ACC112 (cell line): ENCODE data around the gene DLG2.

Experiments
- H2AFZ ChIP-seq: fragments of 200-600 bp; sonication (generic); one replicate; pipeline ENCODE4 v1.6.0; 2017; ENCODE audit warnings: antibody characterized with exemption, low read length; ENCODE audit not compliant: unreplicated experiment
- H3K27ac ChIP-seq: fragments of 200-600 bp; sonication (generic); 2 replicates; pipeline ENCODE4 v1.5.1; 2014; ENCODE audit warnings: low read depth, mild to moderate bottlenecking, antibody characterized with exemption, low read length, moderate library complexity
- H3K27me3 ChIP-seq: fragments of 200-600 bp; sonication (generic); 2 replicates; pipeline ENCODE4 v1.6.1; 2014; ENCODE audit warnings: mild to moderate bottlenecking, antibody characterized with exemption, low read length, moderate library complexity, mixed read lengths; ENCODE audit not compliant: insufficient read depth
- H3K36me3 ChIP-seq: fragments of 200-600 bp; sonication (generic); 2 replicates; pipeline ENCODE4 v1.6.1; 2016; ENCODE audit warnings: mild to moderate bottlenecking, antibody characterized with exemption, low read length, moderate library complexity, mixed read lengths; ENCODE audit not compliant: insufficient read depth
- H3K4me1 ChIP-seq: fragments of 200-600 bp; sonication (generic); one replicate; pipeline ENCODE4 v1.6.1; 2016; ENCODE audit warnings: low read length, mixed read lengths; ENCODE audit not compliant: insufficient read depth, unreplicated experiment, control insufficient read depth
- H3K4me3 ChIP-seq: fragments of 200-600 bp; sonication (generic); 2 replicates; pipeline ENCODE4 v1.5.1; 2014; ENCODE audit warnings: mild to moderate bottlenecking, low read depth, low read length
- H3K79me2 ChIP-seq: fragments of 200-600 bp; sonication (generic); one replicate; pipeline ENCODE4 v1.6.0; 2016; ENCODE audit warnings: low read length; ENCODE audit not compliant: control insufficient read depth, unreplicated experiment, insufficient read depth

DLG2 gene

DNA sequence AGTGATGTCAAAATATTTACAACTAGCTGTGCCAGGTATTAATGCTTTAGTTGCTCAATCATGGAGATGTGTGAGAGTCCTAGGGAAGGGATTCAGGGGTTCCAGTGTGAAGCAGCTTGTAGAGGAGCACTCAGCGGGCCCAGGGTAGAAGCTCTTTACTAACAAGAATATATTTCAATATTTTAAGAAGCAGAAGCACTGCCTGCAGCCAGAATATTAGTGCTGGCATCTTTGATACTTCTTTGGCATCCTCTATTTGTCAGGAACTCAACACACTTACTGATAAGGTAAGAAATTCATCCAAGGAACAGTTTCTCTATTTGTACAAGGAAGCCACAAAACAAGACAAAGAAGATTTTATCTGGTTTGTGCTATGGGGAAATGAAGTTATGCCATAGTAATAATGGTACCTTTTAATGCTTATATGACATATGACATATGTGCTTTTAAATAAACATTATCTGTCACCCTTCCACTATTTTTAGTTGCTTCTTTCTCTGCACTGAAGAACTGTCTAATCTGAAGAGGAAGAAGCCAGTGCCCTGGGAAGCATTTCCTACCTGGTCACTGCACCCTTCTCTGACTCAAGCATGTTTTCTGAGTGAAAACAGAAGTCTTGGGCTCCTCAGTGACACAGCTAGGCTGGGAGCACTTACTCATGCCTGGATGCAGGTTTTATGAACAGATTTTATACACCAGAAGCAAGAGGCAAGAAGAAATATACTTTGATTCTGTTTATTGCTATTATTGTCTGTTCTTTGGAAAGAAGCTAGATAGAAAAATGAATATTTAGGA lies 1952.8 kb downstream of the DLG2 start:
- H3K4me1 ChIP-seq, result no peaks in the 10 kb centered on the region
- no peak overlapping the region for H2AFZ ChIP-seq
- no peaks in the 10 kb centered on the region for H3K79me2 ChIP-seq
- no peak overlapping the region for H3K27ac ChIP-seq
- H3K27me3 ChIP-seq, result peaks cover 36% of the 10 kb centered on the region
- H3K36me3 ChIP-seq, result no peaks in the 10 kb centered on the region
- H3K4me3 ChIP-seq, result no peak overlapping the region

DNA sequence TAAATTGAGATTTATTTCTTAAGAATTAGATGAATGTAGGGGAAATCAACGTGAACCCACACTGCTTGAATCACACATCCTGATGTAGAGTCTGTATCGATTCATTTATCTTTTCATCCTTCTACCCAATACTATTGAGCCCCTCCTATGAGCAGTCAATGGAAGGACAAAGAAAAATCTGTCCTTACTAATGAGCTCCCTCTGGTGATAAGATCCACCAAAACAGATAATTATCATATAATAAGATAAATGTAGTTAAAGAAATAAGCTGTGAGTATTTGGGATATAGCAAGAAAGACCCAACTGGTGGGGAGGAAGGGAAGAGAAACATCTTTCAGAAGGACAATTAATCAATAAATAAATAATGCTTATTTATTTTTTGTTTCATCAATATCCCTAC lies 1955.9 kb downstream of the DLG2 start:
- peaks cover 15% of the 10 kb centered on the region; the same call in 1 of the 2 replicates for H3K27me3 ChIP-seq
- no peak overlapping the region for H3K27ac ChIP-seq
- H2AFZ ChIP-seq, result no peak overlapping the region
- H3K36me3 ChIP-seq, result no peaks in the 10 kb centered on the region
- no peak overlapping the region for H3K4me3 ChIP-seq
- H3K79me2 ChIP-seq, result no peaks in the 10 kb centered on the region
- no peaks in the 10 kb centered on the region for H3K4me1 ChIP-seq

DNA sequence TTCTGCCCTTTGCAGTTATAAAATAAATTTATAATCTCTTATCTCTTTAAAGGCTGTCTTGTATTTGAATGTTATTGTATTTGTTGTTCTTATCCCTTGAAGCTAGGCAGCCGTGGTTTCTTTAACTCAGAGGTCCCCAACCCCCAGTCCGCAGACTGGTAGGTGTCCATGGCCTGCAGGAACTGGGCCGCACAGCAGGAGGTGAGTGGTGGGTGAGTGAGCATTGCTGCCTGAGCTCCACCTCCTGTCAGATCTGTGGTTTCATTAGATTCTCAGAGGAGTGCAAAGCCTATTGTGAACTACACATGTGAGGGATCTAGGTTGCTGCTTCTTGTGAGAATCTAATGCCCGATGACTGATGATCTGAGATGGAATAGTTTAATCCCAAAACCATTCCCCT lies 1961.0 kb downstream of the DLG2 start:
- H3K4me3 ChIP-seq, result no peak overlapping the region
- no peaks in the 10 kb centered on the region for H3K4me1 ChIP-seq
- H3K79me2 ChIP-seq, result no peaks in the 10 kb centered on the region
- 0 out of 2 replicates have a peak, but pooled peaks cover 2% of the 10 kb centered on the region for H3K27me3 ChIP-seq
- no peak overlapping the region for H2AFZ ChIP-seq
- no peak overlapping the region for H3K27ac ChIP-seq
- no peaks in the 10 kb centered on the region for H3K36me3 ChIP-seq

DNA sequence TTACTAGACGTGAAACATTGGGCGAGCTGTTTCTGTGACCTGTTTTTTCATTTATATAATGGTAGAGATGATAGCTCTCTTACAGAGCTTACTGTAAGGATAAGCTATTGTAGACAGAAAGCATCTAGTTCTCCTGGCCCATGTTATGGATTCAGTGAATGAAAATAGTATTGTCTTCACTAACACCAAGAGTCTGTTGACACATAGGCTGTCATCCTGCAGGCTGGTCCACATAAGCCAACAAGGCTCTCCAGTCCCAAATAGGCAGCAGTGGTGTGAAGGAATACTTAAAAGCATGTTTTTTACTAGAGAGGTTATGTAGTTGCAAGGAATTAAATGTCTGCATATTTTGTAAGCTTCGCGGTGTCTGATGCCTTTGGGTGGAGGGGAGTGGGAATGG lies 1963.2 kb downstream of the DLG2 start:
- Histone ChIP-seq H2AFZ (no peak overlapping the region), H3K27ac (no peak overlapping the region), H3K27me3 (no peaks in the 10 kb centered on the region), H3K36me3 (no peaks in the 10 kb centered on the region), H3K4me1 (no peaks in the 10 kb centered on the region), H3K4me3 (no peak overlapping the region), H3K79me2 (no peaks in the 10 kb centered on the region)

DNA sequence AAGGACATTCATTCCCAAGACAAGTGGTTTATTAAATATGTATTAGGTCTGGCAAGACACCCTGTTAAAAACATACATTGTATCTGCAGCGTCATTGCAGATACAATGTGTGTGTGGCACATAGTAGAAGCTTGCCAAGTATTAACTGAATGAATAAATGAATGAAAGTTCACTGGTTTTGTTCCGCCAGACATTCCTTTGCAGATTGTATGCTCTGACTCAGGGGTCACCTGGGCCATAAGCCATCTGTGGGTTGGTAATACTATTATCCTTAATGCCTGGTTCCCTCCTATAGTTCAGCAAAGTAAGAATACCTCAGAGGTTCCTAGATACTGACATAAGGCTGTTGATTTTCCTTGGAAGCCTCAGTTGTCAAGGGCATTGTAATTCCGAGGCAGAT lies 1963.7 kb downstream of the DLG2 start:
- H3K27ac ChIP-seq, result no peak overlapping the region
- no peaks in the 10 kb centered on the region for H3K79me2 ChIP-seq
- no peaks in the 10 kb centered on the region for H3K27me3 ChIP-seq
- H3K36me3 ChIP-seq, result no peaks in the 10 kb centered on the region
- no peaks in the 10 kb centered on the region for H3K4me1 ChIP-seq
- H2AFZ ChIP-seq, result no peak overlapping the region
- no peak overlapping the region for H3K4me3 ChIP-seq

DNA sequence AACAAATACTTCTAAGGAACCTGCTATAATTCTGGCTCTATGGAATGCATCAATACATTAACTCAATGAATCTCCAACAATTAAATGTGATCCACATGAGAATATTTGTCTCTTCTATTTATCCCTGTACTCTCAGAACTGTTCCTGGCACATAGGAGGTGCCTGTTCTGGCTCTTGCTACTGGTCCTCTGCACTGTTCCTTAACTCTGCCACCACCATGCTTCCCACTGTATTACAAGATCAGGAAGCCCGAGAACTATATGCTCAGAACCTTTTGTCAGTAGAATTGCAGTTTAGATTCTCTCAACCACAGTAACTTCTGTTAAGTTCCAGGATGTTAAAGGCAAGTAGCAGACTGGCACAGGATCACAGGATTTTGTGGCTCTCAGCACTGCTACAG lies 1964.7 kb downstream of the DLG2 start:
- Histone ChIP-seq H3K36me3 (no peaks in the 10 kb centered on the region), H3K4me3 (no peak overlapping the region), H2AFZ (no peak overlapping the region), H3K79me2 (no peaks in the 10 kb centered on the region), H3K4me1 (no peaks in the 10 kb centered on the region), H3K27ac (no peak overlapping the region), H3K27me3 (no peaks in the 10 kb centered on the region)

DNA sequence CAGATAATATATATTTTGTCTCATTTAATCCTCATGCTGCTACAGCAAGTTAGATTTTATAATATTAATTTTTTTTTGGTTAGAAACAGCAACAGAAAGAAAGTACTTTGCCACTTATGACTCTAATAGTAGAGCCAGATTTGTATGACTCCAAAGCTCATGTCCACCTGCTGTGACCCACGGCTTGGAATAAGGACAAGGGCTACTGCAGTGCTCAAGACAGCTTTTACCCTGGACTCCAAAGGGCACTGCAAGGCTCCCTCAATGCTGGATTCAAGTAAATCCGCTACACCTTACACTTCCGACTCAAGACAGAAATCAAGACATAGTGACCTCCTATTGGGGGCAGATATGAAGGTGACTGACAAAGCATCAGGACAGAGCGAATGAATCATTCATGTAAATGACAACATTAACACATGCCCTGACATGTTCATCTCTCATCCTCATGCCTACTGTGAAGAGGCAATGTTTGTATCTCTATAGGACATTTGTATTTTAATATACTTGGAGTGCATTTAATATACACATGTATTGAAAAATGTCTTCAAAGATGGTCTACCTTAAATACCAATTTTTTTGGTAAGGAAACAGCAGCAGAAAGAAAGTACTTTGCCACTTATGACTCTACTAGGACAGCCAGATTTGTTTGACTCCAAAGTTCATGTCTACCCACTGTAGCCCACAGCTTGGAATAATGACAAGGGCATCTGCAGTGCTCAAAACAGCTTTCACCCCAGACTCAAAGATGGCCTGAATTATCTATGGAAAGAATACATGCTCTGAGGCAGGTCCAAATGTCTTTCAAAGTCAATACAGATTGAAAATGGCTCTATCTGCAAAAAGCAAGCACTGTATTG lies 1965.4 kb downstream of the DLG2 start:
- no peak overlapping the region for H2AFZ ChIP-seq
- H3K4me3 ChIP-seq, result no peak overlapping the region
- no peaks in the 10 kb centered on the region for H3K36me3 ChIP-seq

DNA sequence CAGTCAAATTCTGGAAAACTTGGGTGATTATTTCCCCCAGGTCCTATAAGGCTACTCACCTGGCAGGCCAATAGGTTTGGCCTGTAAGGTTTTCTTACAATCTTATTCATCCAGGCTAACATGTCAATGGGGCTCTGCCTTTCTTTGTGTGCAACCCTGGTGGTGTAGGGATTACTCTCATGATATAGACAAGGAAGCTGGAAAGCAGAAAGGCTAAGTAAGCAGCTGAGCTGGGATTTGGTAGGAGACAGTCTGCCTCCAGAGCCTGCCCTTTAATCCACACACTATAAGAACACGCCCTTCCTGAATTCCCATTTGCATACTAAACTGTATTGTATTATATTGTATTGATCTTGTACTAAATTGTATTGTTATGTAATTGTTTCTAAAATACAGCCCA lies 1967.7 kb downstream of the DLG2 start:
- no peak overlapping the region for H3K27ac ChIP-seq
- H2AFZ ChIP-seq, result no peak overlapping the region
- no peaks in the 10 kb centered on the region for H3K36me3 ChIP-seq
- H3K4me1 ChIP-seq, result no peaks in the 10 kb centered on the region
- no peak overlapping the region for H3K4me3 ChIP-seq
- no peaks in the 10 kb centered on the region for H3K27me3 ChIP-seq
- no peaks in the 10 kb centered on the region for H3K79me2 ChIP-seq

More for the DNA sequence above, 1965.4 kb downstream of the DLG2 start:
- no peaks in the 10 kb centered on the region for H3K79me2 ChIP-seq
- no peaks in the 10 kb centered on the region for H3K27me3 ChIP-seq
- H3K4me1 ChIP-seq, result no peaks in the 10 kb centered on the region
- no peak overlapping the region for H3K27ac ChIP-seq

DNA sequence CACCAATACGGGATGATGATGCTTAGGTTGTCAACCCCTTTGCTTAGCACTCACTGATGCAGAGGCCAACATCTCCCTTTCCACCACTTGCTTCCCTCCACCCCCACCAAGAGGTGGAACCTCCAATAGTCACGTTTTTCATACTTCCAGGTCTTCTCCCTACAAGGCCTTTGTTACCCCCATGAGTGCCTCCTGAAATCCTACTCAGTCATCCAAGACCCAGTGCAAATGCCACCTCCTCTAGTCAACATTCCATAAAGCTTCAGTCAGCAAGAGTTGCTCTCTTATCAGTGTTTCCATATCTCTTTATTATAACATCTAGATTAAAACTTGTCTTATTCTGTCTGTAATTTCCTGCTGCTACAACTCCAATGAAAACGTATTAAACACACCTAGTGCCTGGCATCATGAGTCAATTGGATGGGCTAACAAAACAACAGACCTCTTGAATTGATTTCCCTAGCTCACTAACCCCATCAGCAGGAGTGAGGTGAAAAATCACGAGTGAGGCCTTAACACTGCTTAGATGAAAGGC lies 1970.3 kb downstream of the DLG2 start:
- Histone ChIP-seq H3K36me3 (no peaks in the 10 kb centered on the region), H3K4me3 (no peak overlapping the region), H3K27ac (no peak overlapping the region), H3K79me2 (no peaks in the 10 kb centered on the region), H2AFZ (no peak overlapping the region), H3K27me3 (peaks cover 5% of the 10 kb centered on the region; the same call in 1 of the 2 replicates), H3K4me1 (no peaks in the 10 kb centered on the region)

DNA sequence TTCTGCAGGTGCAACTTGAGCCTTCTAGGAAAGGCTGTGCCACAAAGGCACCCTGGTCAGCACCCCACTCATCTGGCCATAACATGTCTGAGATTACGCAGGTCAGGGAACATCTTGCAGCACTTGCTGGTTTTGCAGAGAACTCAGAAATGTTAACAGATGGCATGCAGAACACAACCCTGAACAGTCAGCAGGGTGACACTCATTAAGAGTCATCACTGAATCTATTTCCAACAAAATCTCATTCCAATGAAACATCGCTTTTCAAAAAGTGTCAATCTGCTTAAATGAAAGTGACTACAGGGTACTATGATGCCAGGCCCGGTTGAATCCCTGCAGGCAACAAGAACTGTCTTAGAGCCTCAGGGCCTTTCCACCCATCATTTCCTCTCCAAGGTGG lies 1971.2 kb downstream of the DLG2 start:
- H2AFZ ChIP-seq, result no peak overlapping the region

More for the DNA sequence above, 1971.2 kb downstream of the DLG2 start:
- Histone ChIP-seq H3K4me3 (no peak overlapping the region), H3K27me3 (peaks cover 5% of the 10 kb centered on the region; the same call in 1 of the 2 replicates), H3K27ac (no peak overlapping the region), H3K4me1 (no peaks in the 10 kb centered on the region), H3K36me3 (no peaks in the 10 kb centered on the region), H3K79me2 (no peaks in the 10 kb centered on the region)
